ENCODE data around the gene NPY.

- TF ChIP-seq POLR2A (IDR thresholded peaks at IDR 0.05) (no peak), CTCF (IDR thresholded peaks at IDR 0.05) (no peak)
Observed at GRCh38 chr7:24323961-24324480, 40.0 kb downstream of the NPY start.

Data from heart left ventricle (tissue), 13 donors.